Body of pancreas (tissue), 4 donors: ENCODE results near the gene CTIF.

ENCODE experiments used
- CTCF ChIP-seq, 7 experiments: fragments of 450-650 bp in 4 of 7; fragments of 200-600 bp in 3 of 7; sonication (generic) in 3 of 7; IDR thresholded peaks; one replicate each; pipeline ENCODE4 v1.5.1; 2016 to 2019; ENCODE audit warnings: antibody characterized with exemption in 7 of 7
- POLR2A ChIP-seq, 3 donors: fragments of 450-650 bp; IDR thresholded peaks; one replicate each; pipeline ENCODE4 v1.6.1; 2016; ENCODE audit warnings: antibody characterized with exemption in 3 of 3, mild to moderate bottlenecking in 2 of 3

GRCh38 chr18:48562075-48562474, 23.2 kb downstream of the CTIF start:
- TF ChIP-seq CTCF (IDR thresholded peaks at IDR 0.05) (no peak), POLR2A (IDR thresholded peaks at IDR 0.05) (no peak)
